GM23338 (cell line): ENCODE measurements around the gene KLHL5.

Experiments
- EZH2 ChIP-seq: fragments of 200-600 bp; sonication (generic); IDR thresholded peaks from one replicate; pipeline ENCODE4 v1.8.0; 2017; ENCODE audit warnings: antibody characterized with exemption, mild to moderate bottlenecking, low read depth; ENCODE audit not compliant: unreplicated experiment
- POLR2AphosphoS5 ChIP-seq: IDR thresholded peaks from 2 replicates; pipeline ENCODE4 v1.6.1; 2016; ENCODE audit warnings: antibody characterized with exemption, low read depth
- TF ChIP-seq, protein P1 (sequence below), 2 experiments: fragments of 200-600 bp in 1 of 2; sonication (generic) in 1 of 2; conservative IDR thresholded peaks; 2 replicates each; pipeline versions ENCODE4 v1.5.1 to v1.6.1; 2016 to 2017; ENCODE audit warnings: antibody characterized with exemption in 2 of 2, low read depth in 2 of 2, mild to moderate bottlenecking in 2 of 2, moderate library complexity in 1 of 2

DNA sequence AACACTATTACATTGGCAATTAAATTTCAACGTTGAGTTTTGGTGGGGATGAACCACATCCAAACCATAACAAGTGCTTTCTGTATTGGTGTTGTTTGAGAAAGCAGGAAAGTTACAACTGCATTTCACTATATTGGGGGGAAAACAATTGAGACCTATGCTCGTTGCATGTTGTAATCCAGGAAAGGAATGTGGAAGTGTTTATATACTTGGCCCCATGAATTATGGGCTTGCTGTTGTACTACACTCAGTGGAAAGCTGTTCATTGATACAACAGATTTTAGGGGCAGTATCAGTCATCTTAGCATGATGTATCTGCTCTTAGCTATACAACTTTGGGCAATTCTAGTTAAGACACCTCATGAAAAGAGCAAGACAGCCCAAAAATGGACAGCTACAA lies 52.4 kb downstream of the KLHL5 start:
- TF ChIP-seq, protein P1, sequence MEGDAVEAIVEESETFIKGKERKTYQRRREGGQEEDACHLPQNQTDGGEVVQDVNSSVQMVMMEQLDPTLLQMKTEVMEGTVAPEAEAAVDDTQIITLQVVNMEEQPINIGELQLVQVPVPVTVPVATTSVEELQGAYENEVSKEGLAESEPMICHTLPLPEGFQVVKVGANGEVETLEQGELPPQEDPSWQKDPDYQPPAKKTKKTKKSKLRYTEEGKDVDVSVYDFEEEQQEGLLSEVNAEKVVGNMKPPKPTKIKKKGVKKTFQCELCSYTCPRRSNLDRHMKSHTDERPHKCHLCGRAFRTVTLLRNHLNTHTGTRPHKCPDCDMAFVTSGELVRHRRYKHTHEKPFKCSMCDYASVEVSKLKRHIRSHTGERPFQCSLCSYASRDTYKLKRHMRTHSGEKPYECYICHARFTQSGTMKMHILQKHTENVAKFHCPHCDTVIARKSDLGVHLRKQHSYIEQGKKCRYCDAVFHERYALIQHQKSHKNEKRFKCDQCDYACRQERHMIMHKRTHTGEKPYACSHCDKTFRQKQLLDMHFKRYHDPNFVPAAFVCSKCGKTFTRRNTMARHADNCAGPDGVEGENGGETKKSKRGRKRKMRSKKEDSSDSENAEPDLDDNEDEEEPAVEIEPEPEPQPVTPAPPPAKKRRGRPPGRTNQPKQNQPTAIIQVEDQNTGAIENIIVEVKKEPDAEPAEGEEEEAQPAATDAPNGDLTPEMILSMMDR (conservative IDR thresholded peaks at IDR 0.05; ENCODE audit: low read depth in 2 of 2) = no peak
- TF ChIP-seq EZH2 = no peak
- no peak for TF ChIP-seq POLR2AphosphoS5
